H1 (cell line): ENCODE data around the gene CYP46A1. TPM values are rescaled to one million over a fixed set of nuclear protein-coding genes. Genes with fewer than 3 reads are reported as not detected.
A peak's percentile ranks its signal among the peaks of the same experiment; 100 is the strongest.

Experiments used
- ASH2L ChIP-seq: fragments of 200-600, 300-600 bp; sonication (generic); IDR thresholded peaks from one replicate; pipeline ENCODE4 v1.7.1; 2017; ENCODE audit warnings: low read length
- CTBP2 ChIP-seq: IDR thresholded peaks from 2 replicates; pipeline ENCODE4 v1.7.0; 2011; ENCODE audit warnings: borderline replicate concordance, mild to moderate bottlenecking, moderate library complexity, mixed read lengths, low read length; ENCODE audit not compliant: insufficient read depth, insufficient read length
- JUND ChIP-seq: IDR thresholded peaks from 2 replicates; pipeline ENCODE4 v1.6.1; 2011; ENCODE audit warnings: mild to moderate bottlenecking, improper control_type of control experiment, low read length
- MAFK ChIP-seq: IDR thresholded peaks from 2 replicates; pipeline ENCODE4 v1.6.1; 2012; ENCODE audit warnings: low read depth, mild to moderate bottlenecking, improper control_type of control experiment, low read length
- POLR2AphosphoS5 ChIP-seq: IDR thresholded peaks from 2 replicates; pipeline ENCODE4 v1.6.1; 2011; ENCODE audit warnings: low read depth, low read length
- RBBP5 ChIP-seq: IDR thresholded peaks from 2 replicates; pipeline ENCODE4 v1.7.1; 2012; ENCODE audit warnings: low read depth, mild to moderate bottlenecking, inconsistent platforms, low read length, moderate library complexity, borderline replicate concordance
- polyA plus RNA-seq, 7 experiments: library from polyadenylated mRNA; depleted of rRNA in 3 of 7; stranded (reverse) in 5 of 7; unstranded in 2 of 7; fragments of >200 nt in 5 of 7; fragments of 200-250 nt in 2 of 7; gene quantifications; 1 replicate in 5 of 7; 2 replicates in 1 of 7; 4 replicates in 1 of 7; pipeline versions ENCODE4 v1.2.1 to v1.2.3, GENCODE V29; 2011 to 2013; ENCODE audit warnings: missing spikeins in 2 of 7, mixed read lengths in 2 of 7
- total RNA-seq: library from RNA; stranded (reverse); fragmentation: NEBNext Ultra II Directional; extraction: Animal tissue kit (Norgen Biotek cat#: 25700); gene quantifications from 2 replicates; pipeline ENCODE4 v1.2.1, GENCODE V29; 2021
- TF ChIP-seq, protein P1 (sequence below): IDR thresholded peaks from 2 replicates; pipeline ENCODE4 v1.6.1; 2012; ENCODE audit warnings: inconsistent platforms

The CYP46A1 gene
- total and polyA plus RNA-seq, 2 of the 8 experiments (the other 6 are each of a cell fraction or from before 2014, with no cell fraction given): 0.41 to 1.3 TPM

DNA sequence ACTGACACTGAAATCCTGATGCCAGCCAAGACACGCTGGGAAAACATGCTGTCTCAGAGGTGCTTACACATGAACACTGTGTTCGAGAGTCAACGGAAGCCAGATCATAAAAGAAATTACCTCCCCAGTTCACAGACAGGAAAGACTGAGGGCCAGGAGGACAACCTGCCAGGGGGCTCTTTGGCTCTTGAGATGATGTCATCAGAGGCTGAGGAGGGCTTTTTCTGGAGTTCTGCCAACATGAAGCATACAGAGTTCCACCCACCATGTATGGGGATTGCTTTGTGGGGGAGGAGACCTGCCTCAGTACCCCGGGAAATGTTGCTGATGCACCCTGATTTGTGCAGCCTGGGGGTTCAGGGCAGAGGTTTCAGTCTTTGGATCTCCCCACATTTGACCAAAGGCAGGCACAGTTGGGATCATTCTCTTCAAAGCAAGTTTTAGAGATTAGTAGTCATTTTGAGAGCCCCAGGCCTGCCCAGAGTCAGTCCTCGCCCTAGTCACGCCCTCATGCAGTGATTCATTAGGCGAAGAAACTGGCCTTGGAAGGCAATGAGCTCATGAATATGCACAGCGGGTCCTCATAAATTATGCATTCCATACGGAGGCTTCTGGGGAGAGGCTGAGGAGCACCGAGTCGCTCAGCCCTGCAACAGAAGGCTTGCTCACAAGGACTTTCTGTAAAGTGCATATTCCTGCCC is 74.2 kb downstream of the CYP46A1 start (continued):
- TF ChIP-seq, protein P1, sequence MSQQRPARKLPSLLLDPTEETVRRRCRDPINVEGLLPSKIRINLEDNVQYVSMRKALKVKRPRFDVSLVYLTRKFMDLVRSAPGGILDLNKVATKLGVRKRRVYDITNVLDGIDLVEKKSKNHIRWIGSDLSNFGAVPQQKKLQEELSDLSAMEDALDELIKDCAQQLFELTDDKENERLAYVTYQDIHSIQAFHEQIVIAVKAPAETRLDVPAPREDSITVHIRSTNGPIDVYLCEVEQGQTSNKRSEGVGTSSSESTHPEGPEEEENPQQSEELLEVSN: peak; percentile 22; the same call in 1 of the 2 replicates
- TF ChIP-seq ASH2L (no peak), MAFK (no peak), CTBP2 (no peak), POLR2AphosphoS5 (no peak), RBBP5 (no peak), JUND (no peak)
